NCI-H748 (cell line): Measurements from ENCODE around the gene HS6ST3.

Source experiments
- DNase-seq: peaks from one replicate; lab custom pipeline; 2025; ENCODE audit not compliant: unreplicated experiment; lab: John Stamatoyannopoulos, UW

The HS6ST3 gene

DNA sequence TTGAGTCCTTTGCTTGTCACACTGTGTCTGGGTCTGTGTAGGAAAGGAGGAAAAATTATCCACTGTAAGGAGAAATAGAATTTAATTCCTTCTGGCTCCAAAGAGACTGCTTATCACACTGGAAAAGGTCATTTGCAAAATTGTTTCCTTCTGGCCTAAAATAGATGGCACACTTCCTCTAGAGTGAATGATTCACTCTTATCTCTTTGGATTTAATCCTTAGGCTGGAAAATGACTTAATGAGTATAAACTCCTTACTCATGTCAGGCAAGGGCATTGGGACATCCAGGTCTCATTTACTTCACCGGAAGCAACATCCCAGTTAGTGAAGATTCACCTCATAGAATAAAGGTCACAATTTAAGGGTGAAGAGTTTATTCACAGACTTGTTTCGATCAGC, 610.8 kb downstream of the HS6ST3 start:
- DNase-seq = no peak

- no peak for DNase-seq
Observed at GRCh38 chr13:96707146-96707545, 617.2 kb downstream of the HS6ST3 start.

- no peak for DNase-seq
Observed at GRCh38 chr13:96710166-96710862, 620.4 kb downstream of the HS6ST3 start.

GRCh38 chr13:96720446-96720845, 630.5 kb downstream of the HS6ST3 start:
- no peak for DNase-seq

DNA sequence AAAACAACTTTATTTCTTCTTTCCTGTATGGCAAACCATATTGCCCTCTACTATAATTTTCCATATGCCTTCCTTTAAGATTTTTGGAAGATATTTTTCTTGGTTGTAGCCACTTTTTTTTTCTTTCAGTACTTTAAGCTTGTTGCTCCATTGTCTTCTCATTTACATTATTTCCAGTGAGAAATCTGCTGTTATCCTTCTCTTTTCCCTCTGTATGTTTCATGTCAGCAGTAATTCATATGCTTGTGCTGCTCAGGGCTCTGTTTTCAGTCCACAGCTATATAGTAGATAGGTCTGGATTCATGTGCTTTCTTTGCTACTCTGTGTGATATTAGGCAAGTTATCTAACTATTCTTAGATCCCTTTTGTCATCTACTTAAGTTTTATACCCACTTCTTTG, 636.7 kb downstream of the HS6ST3 start:
- no peak for DNase-seq

DNA sequence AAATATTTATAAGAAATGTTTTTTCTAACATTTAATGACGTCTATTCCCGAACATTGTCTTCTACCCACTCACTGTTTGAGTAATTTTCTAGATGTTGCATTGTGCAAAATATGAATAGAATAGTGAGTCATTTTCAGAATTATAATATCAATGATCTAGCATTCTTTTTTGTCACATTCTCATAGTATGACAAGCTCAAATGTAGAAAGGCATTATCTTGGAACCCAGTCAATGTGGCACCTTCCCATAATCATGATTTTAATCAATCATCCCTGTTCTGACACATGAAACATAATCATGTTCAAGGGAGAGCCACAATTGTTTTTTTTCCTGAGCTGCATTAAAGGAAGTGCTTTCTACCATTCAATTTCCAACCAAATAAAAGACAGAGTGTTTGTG, 638.6 kb downstream of the HS6ST3 start:
- DNase-seq = no peak

DNA sequence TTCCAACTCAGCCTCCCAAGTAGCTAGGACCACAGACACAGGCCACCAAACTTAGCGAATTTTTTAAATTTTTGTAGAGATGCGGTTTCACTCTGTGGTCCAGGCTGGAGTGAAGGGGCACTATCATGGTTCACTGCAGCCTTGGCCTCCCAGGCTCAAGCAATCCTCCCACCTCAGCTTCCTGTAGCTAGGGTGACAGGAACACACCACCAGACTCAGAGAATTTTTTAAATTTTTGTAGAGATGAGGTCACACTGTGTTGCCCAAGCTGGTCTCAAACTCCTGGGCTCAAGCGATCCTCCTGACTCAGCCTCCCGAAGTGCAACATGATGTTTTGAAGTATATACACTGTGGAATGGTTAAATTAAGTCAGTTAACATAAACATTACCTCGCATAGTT, 640.8 kb downstream of the HS6ST3 start:
- DNase-seq = no peak

GRCh38 chr13:96734499-96734898, 644.6 kb downstream of the HS6ST3 start:
- DNase-seq = no peak

DNA sequence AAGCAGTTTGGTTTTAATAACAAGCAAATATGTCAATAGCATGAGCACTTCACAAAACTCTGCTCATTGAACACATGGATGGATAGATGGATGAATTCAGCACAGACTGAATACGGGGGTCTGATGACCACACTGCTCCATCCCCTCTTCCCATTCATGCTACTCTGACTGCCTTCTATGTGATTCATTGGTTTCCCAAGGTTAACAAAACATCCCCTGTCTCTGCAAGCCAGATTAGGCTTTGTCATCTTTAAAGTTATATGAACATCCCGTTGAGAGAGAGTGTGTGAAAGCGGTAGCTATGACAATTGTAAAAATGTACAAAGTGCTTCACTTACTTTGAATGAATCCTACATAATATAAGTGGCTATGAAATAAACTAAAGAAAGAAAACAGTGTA, 651.9 kb downstream of the HS6ST3 start:
- DNase-seq = no peak

DNA sequence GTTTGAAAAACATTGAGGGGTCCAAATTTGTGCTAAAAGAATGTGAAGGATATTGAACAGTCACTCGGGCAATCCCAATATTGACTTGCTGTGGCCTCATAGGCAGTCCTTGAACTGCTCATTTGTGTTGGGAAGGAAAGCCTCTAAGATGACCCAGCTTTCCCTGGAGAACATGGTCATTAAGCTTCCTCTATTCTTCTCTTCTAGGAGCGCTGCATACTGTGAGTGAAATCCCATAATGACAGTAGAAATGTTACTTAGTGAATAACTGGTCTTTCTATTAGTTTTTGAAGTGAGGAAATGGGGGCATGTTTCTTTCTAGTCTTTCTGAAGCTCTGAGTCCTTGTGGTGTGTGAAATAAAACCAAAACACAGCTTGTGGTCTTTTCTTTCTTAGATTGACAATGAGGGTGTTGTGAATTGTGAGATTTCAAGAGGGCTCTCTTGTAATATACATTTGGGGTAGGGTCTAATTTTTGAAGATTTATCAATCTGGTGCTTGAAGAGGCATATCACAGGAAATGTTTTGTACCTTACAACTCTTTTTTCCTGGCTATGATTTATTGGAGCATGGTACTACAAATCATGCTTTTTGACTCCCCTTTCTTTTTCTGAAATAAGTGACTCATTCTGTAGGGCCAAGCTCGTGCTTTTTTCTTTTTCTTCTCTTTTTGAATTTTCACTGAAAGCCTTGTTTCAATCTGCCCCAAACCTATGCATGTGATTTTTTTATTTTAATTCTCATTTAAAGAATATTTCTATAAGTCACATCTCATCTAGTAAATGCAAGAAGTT, 653.6 kb downstream of the HS6ST3 start:
- DNase-seq = no peak

- no peak for DNase-seq
Observed at GRCh38 chr13:96744367-96745331, 654.7 kb downstream of the HS6ST3 start.

DNA sequence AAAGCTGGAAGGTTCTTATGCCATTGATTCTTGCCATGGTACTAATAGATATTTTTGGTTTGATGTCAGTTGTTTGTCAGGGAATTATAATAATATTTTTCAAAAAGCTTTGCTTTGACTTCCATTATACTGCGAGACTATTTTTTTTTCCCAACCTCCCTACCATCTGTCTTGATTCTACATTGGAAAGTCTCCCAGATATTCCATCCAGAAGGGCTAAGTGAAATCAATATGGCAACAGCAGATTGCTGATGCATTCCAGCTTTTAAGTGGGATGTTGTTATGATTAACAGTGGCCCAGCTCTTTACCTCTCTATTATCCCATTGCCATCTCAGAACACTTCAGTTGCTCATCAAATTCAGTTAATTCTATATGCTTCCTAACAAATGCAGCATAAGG, 657.0 kb downstream of the HS6ST3 start:
- no peak for DNase-seq

- DNase-seq = no peak
Observed at GRCh38 chr13:96749825-96750224, 659.9 kb downstream of the HS6ST3 start.

DNA sequence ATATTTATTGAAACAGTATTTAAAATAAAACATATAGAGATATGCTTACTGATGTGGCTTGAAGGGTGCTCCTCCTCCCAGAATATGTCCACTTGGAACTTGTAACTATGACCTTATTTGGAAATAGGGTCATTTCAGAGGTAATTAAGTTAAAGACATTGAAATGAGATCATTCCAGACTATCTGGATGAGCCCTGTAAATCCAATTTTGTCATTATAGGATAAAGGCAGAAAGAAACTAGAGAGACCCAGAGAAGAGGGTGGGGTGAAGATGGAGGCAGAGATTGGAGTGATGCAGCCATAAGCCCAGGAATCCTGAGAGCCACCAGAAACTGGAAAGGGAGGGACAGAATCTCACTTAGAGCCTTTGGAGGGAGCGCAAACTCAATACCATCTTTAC, 661.2 kb downstream of the HS6ST3 start:
- no peak for DNase-seq

DNA sequence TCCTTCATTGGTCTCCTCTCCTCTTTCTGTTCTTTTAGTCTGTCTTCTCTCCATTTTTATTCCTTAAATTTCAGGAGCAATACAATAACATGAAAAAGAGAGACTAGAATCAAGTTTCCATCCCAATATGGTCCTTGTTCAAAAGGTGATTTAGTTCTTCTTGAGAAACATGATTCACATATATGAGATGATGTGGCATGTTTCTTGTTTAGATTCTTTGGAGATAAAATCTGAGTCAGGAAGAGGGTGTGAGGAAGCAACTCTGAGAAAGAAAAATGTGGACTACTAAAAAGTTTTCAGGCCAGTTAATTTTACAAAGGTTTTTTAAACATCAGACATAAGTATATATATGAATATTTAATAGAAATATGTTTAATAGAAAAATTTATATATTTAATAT, 673.0 kb downstream of the HS6ST3 start:
- no peak for DNase-seq

- DNase-seq = no peak
Observed at GRCh38 chr13:96766306-96766705, 676.4 kb downstream of the HS6ST3 start.

GRCh38 chr13:96768524-96768923, 678.6 kb downstream of the HS6ST3 start:
- no peak for DNase-seq

- no peak for DNase-seq
Observed at GRCh38 chr13:96769874-96770273, 680.0 kb downstream of the HS6ST3 start.

- no peak for DNase-seq
Observed at GRCh38 chr13:96771486-96772367, 681.8 kb downstream of the HS6ST3 start.

- DNase-seq = no peak
Observed at GRCh38 chr13:96772426-96772825, 682.5 kb downstream of the HS6ST3 start.
